HG02870 (cell line): Measurements from ENCODE around the gene RCC2.

ENCODE experiments used
- ATAC-seq: cut with Tn5 transposase; IDR thresholded peaks from one replicate; pipeline ENCODE4 v1.9.1; 2021; ENCODE audit warnings: mild to moderate bottlenecking, moderate library complexity; ENCODE audit not compliant: unreplicated experiment

Gene RCC2

DNA sequence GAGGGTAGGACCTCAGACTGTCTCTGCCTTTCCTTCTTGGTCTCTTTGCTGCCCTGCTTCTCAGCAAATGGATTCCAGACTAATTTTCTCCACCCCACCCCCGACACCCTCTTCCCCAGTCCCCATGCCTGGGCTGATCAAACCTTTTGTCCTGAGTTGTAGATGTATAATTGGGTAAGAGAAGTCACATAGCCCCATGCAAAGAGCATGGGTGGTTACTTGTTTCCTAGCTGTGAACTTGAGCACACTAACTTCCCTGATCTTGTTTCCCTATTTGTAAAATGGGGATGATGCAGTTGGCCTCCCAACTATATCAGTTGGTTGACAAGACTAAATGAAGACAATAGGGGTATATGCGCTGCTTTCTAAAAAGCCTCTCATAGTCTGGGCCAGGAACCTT lies 58.3 kb downstream of the RCC2 start:
- ATAC-seq, result no peak

DNA sequence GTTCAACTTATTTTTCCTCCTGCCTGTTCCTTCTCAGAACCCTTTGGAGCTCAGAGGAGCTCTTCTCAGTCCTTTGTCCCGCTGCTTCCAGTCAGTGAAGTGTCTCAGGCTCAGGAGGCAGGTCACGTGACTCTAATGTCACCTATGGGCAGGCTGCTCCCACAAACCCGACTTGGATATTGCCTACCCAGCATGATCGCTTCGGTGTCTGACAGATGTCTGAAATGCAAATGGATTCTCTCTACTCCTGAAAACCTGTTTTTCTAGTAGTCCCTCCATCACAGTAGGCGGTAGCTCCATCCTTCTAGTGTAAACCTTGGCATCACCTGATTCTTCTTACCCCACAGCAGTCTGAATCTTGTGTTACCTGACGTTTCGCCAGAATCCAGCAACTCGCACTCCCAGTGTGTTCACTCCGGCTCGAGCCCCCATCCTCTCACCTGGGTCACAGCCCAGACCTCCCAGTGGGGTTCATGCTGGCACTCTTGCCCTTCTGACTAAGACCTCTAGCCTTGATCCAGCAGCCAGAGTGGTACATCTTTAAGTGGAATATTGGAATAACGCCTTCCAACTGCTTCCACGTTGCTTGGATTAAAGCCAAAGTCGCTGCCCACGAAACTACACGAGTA lies 62.0 kb downstream of the RCC2 start:
- no peak for ATAC-seq

DNA sequence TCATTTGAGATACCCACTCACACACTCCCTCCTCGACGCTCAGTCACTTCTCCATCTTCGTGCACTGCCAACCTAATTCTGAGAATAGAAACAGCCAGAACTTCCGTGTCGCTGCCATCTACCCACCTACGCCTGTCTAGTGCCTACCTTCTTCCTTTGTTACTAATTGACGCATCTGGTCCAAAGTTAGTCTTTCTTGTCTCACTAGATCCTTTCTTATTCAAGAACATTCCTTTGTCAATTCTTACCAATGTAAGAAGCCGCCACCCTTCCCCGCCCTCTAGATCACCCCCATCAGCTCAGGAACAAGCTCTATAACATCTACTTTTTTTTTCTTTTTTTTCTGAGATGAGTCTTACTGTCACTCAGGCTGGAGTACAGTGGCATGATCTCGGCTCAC lies 63.8 kb downstream of the RCC2 start:
- no peak for ATAC-seq

DNA sequence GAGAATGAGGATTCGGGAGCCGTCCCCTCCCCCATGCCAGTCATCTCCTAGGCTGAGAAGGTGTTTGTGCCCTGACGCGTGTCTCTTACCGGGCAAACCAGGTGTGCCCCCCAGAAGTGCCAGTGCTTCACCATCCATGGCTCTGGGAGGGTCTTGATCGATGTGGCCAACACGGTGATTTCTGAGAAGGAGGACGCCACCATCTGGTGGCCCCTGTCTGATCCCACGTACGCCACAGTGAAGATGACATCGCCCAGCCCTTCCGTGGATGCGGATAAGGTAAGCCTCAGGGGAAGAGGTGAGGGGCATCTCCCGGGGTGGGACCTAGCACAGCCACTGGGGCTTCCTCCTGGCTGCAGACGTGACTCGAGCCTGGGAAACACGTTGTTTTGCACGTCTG lies 66.5 kb downstream of the RCC2 start:
- no peak for ATAC-seq

DNA sequence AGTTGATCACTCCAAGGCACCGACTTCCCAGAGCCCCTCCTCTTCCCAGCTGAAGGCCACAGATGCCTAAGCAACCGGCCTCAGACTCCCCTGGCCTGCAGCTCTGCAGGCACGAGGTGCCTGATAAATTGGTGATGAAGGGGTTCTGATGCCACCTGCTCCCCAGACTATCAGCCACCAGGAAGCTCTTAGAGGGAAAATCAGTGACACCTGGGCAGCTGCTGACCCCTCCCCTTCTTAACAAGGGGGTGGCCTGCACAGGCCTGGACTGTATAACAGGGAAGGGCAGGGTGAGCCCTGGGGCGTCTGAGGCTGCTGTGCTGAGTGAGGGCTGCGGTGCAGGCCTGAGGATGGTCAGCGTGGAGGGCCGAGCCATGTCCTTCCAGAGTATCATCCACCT lies 67.6 kb downstream of the RCC2 start, which contains the start of gene PADI6:
Gene PADI6, plus strand, starts transcription at position 301 of the 400 bp plus-strand sequence. Its CDS starts 50 bp downstream, at position 351.
- no peak for ATAC-seq

DNA sequence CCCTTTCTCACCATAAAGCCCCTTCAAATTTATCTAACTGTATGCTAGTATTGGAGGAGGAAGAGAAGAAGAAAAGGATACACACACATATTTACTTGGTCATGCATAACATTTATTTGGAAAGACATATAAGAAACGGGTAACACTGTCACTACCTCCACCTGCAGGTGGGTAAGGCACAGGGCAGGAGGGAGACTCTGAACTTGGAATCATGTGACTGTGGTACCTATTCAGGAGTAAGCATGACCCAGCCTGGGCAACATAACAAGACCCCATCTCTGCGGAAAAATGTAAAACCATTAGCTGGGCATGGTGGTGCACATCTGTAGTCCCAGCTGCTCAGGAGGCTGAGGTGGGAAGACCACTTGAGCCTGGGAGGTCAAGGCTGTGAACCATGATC lies 68.9 kb downstream of the RCC2 start:
- ATAC-seq, result no peak

DNA sequence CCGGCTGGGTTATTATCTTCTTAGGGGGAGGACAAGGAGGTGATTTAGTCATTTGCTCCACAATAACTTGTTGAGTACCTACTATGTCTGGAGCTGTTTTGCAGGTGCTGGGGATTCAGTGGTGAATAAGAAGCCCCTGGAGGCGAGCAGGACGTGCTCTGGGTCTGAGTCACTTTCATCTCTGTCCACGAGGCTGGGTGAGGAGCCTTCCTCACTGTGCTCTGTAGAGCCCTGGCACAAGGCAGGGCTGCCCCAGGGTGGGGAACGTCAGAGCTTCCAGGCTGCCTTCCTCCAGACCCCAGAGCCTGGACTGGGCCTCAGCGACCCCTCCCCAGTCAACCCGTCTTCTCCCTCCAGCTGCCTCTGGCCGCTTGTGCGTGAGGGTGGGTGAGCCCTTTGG lies 70.0 kb downstream of the RCC2 start:
- no peak for ATAC-seq

DNA sequence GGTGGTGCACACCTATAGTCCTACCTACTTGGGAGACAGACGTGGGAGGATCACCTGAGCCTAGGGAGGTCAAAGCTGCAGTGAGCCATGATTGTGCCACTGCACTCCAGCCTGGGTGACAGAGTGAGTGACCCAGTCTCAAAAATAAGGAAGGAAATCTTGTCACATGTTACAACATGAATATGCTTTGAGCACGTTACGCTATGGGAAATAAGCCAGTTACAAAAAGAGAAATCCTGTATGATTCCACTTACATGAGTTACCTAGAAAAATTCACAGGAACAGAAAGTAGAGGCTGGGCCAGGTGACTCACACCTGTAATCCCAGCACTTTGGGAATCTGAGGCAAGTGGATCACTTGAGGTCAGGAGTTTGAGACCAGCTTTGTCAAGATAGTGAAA lies 74.2 kb downstream of the RCC2 start:
- no peak for ATAC-seq

DNA sequence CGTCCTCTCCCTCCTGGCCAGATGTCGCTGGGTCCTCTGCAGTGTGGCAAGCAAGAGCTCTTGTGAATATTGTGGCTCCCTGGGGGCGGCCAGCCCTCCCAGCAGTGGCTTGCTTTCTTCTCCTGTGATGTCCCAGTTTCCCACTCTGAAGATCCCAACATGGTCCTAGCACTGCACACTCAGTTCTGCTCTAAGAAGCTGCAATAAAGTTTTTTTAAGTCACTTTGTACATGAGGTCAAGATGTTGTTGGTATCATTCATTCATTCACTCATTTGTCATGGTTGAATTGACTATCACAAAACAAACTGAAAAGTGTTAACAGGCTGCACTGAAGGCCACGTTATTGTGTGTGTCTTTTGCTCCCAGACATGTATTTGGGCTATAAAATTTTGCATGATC lies 75.7 kb downstream of the RCC2 start:
- no peak for ATAC-seq

DNA sequence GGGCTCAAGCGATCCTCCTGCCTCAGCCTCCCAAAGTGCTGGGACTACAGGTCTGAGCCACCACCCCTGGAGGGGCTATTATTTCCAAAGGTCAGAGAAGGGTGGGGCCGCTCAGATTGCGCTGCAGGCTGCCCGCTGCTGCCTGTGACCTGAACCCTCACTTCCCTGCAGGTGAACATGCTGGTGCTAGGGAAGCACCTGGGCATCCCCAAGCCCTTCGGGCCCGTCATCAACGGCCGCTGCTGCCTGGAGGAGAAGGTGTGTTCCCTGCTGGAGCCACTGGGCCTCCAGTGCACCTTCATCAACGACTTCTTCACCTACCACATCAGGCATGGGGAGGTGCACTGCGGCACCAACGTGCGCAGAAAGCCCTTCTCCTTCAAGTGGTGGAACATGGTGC lies 76.1 kb downstream of the RCC2 start:
- ATAC-seq, result no peak

DNA sequence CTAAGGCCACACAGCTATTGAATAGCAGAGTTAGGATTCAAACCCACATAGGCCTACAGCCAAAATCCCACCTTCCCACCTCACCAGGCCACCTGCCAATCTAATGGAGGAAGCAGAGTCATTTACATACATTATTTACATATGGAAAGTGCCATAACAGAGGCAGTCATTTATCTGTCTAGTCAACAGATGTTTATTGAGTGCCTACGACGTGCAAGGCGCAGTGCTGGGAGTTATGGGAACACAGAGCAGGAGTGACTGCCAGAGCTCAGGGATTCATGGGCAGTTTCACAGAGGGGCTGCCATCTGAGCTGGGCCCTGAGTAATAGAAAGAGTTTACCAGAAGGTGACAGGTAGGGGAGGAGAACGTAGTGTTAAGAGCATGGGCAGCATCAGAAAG lies 77.8 kb downstream of the RCC2 start:
- ATAC-seq, result no peak

DNA sequence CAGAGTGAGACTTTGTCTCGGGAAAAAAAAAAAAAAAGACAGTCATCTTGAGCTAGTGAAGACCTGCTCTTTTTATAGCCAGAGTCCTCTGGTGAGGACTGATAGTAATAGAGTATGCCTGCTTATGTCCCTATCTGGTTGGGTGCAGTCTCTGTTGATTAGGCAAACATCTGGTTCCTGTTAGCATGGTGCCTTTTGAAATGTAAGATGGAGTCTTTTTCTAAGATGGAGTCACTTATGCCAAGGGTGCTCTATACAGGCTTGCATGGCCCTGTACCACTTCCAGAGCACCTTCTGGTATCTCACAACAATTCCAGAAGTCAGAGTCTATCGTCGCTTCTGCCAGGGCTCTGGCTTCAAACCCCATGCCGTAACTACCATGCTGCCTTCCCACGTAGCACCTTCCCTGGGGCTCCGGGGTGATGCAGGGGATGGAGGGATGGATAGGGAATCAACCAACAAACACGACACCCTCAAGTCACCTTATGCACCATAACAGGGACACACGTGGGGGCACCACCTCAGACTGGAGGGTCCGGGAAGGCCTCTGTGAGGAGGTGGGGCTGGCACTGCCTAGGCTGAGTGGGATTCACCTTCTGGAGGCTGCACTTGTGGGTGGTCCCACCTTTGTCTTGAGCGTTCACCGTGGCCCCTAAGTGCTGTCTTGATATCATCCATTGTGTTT lies 79.1 kb downstream of the RCC2 start:
- ATAC-seq, result no peak

DNA sequence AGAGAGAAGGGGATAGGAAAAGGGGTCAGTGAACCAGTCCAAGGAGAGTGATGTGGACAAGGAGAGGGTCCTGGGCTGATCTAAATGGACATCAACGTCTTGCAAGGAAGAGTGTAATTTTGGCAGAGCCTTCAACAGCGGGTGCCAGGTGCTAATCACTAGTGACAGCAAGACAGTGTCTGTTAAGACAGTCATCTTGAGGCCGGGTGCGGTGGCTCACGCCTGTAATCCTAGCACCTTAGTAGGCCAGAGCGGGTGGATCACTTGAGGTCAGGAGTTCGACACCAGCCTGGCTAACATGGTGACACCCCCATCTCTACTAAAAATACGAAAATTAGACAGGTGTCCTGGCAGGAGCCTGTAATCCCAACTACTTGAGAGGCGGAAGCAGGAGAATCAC lies 79.7 kb downstream of the RCC2 start:
- no peak for ATAC-seq

DNA sequence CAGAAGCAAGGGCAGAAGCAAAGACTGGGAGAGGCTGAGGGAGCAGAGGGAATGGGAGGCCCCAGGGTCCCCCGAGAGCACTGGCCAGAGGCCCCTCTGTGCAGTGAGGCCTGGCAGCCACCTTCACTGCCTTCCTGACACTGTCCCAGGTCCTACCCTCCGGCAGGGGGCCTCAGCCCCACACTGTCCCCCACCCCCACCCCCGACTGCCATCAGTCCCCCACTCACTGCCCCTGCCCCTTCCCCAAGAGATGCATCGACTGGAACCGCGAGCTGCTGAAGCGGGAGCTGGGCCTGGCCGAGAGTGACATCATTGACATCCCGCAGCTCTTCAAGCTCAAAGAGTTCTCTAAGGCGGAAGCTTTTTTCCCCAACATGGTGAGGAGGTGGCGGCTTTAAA lies 80.4 kb downstream of the RCC2 start:
- ATAC-seq, result no peak

DNA sequence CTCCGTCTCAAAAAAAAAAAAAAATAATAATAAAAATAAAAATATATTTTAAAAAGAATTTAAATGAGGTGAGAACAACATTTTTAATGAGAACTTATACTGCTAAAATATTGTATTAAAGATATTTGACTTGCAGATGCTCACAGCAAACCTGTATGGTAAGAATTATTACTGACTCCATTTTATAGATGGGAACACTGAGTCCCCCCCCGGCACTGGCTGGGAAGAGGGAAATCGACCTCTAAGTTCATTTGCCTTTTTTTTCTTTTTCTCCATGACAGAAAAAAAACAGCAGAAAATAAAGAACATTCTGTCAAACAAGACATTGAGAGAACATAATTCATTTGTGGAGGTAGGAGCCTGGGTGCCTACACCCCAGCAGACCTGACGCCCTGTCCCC lies 80.9 kb downstream of the RCC2 start:
- ATAC-seq, result no peak
